HG03139 (cell line): ENCODE measurements around the gene SLC5A10.
"Not testable (repeated sequence)": the region's sequence is repeated elsewhere in the genome, so short reads cannot be mapped to it uniquely, and the experiment has no call there.

Experiments
- ATAC-seq: cut with Tn5 transposase; IDR thresholded peaks from one replicate; pipeline ENCODE4 v1.9.1; 2021; ENCODE audit not compliant: unreplicated experiment

SLC5A10 gene

GRCh38 chr17:18946536-18946935, 5.4 kb upstream of the SLC5A10 start:
- no peak for ATAC-seq

- ATAC-seq = no peak
These were observed 4.1 kb upstream of the SLC5A10 start for GRCh38 chr17:18947866-18948265.

GRCh38 chr17:18948476-18949006, 3.4 kb upstream of the SLC5A10 start:
- no peak for ATAC-seq

GRCh38 chr17:18949566-18949965, 2.4 kb upstream of the SLC5A10 start:
- ATAC-seq = no peak

- no peak for ATAC-seq
These were observed 1.6 kb upstream of the SLC5A10 start for GRCh38 chr17:18950346-18950745.

- ATAC-seq = no peak
These were observed 740 bp upstream of the SLC5A10 start for GRCh38 chr17:18950944-18951905.

- ATAC-seq = no peak
These were observed 1.3 kb downstream of the SLC5A10 start for GRCh38 chr17:18953231-18953728.

GRCh38 chr17:18954321-18954720, 2.4 kb downstream of the SLC5A10 start:
- no peak for ATAC-seq

GRCh38 chr17:18955009-18955408, 3.0 kb downstream of the SLC5A10 start:
- no peak for ATAC-seq

GRCh38 chr17:18956021-18956420, 4.1 kb downstream of the SLC5A10 start:
- ATAC-seq = not testable (repeated sequence)

- no peak for ATAC-seq
These were observed 4.6 kb downstream of the SLC5A10 start for GRCh38 chr17:18956581-18956980.

- no peak for ATAC-seq
These were observed 5.9 kb downstream of the SLC5A10 start for GRCh38 chr17:18957831-18958230.

- ATAC-seq = no peak
These were observed 6.6 kb downstream of the SLC5A10 start for GRCh38 chr17:18958611-18959010.

- no peak for ATAC-seq
These were observed 7.3 kb downstream of the SLC5A10 start for GRCh38 chr17:18959071-18959844.

GRCh38 chr17:18959845-18960240, 7.9 kb downstream of the SLC5A10 start:
- no peak for ATAC-seq

GRCh38 chr17:18960241-18960665, 8.3 kb downstream of the SLC5A10 start:
- no peak for ATAC-seq

GRCh38 chr17:18960803-18961511, 9.0 kb downstream of the SLC5A10 start:
- peak; percentile 69 for ATAC-seq

- no peak for ATAC-seq
These were observed 9.9 kb downstream of the SLC5A10 start for GRCh38 chr17:18961634-18962493.

- no peak for ATAC-seq
These were observed 10.5 kb downstream of the SLC5A10 start for GRCh38 chr17:18962494-18962815.
